ENCODE measurements around the gene TTN.

TTN gene

GRCh38 chr2:178807227-178808008 is at the start of gene TTN:
TTN (minus strand) TSS chr2:178807423; CDS start chr2:178804642, 2,781 bp downstream.
- DNase-seq, result no peak

- DNase-seq, result no peak
These were observed 47.9 kb upstream of the TTN start for GRCh38 chr2:178855151-178855550.

GRCh38 chr2:178848335-178848734 is 41.1 kb upstream of the TTN start:
- no peak for DNase-seq

- DNase-seq, result no peak
These were observed 39.2 kb upstream of the TTN start for GRCh38 chr2:178846458-178846802.

- DNase-seq, result no peak
These were observed 38.6 kb upstream of the TTN start for GRCh38 chr2:178845566-178846457.

- DNase-seq, result no peak
These were observed 37.5 kb upstream of the TTN start for GRCh38 chr2:178844701-178845100.

- no peak for DNase-seq
These were observed 37.0 kb upstream of the TTN start for GRCh38 chr2:178844269-178844668.

GRCh38 chr2:178843697-178844096 is 36.5 kb upstream of the TTN start:
- no peak for DNase-seq

GRCh38 chr2:178836807-178837206 is 29.6 kb upstream of the TTN start:
- no peak for DNase-seq

GRCh38 chr2:178834086-178834485 is 26.9 kb upstream of the TTN start:
- DNase-seq, result no peak

GRCh38 chr2:178833382-178833781 is 26.2 kb upstream of the TTN start:
- no peak for DNase-seq

- DNase-seq, result no peak
These were observed 23.2 kb upstream of the TTN start for GRCh38 chr2:178830451-178830850.

- DNase-seq, result no peak
These were observed 22.8 kb upstream of the TTN start for GRCh38 chr2:178829981-178830380.

- DNase-seq, result no peak
These were observed 22.2 kb upstream of the TTN start for GRCh38 chr2:178829299-178829960.

GRCh38 chr2:178828486-178828881 is 21.3 kb upstream of the TTN start:
- no peak for DNase-seq

- no peak for DNase-seq
These were observed 20.7 kb upstream of the TTN start for GRCh38 chr2:178827739-178828485.

- DNase-seq, result no peak
These were observed 19.9 kb upstream of the TTN start for GRCh38 chr2:178827111-178827510.

GRCh38 chr2:178825183-178825582 is 18.0 kb upstream of the TTN start:
- no peak for DNase-seq

GRCh38 chr2:178824181-178824580 is 17.0 kb upstream of the TTN start:
- DNase-seq, result no peak

- DNase-seq, result no peak
These were observed 12.8 kb upstream of the TTN start for GRCh38 chr2:178819992-178820391.

GRCh38 chr2:178819147-178819875 is 12.1 kb upstream of the TTN start:
- no peak for DNase-seq

- DNase-seq, result no peak
These were observed 4.7 kb upstream of the TTN start for GRCh38 chr2:178811901-178812300.
